ENCODE data around the gene P2RY4. TPM values are rescaled to one million over a fixed set of nuclear protein-coding genes. Genes with fewer than 3 reads are reported as not detected.

Gene P2RY4
- total RNA-seq (0.76 and 0.80 TPM in 2 replicates), polyA plus RNA-seq (0.14 and 0.34 TPM in 2 replicates), polyA minus RNA-seq (0.21 TPM in 1 of 2 replicates, not detected in the other)
- total RNA-seq (2013) = 0.02 TPM

- ATAC-seq (ENCODE audit: low read depth) = no peak
- TF ChIP-seq EZH2 (IDR thresholded peaks at IDR 0.05; ENCODE audit: borderline replicate concordance, insufficient read depth, low read depth, low read length, poor library complexity, severe bottlenecking) (no peak), CTCF (IDR thresholded peaks at IDR 0.05) (no peak)
- H3K79me2 ChIP-seq (ENCODE audit: control insufficient read depth, insufficient read depth, low read length) = no peaks in the 10 kb centered on the region
These were observed at the start of gene P2RY4 for GRCh38 chrX:70260104-70260503. Gene P2RY4 (minus strand): TSS chrX:70260204. CDS start chrX:70259624, 580 bp downstream.

GRCh38 chrX:70301716-70302115 lies 41.7 kb upstream of the P2RY4 start:
- Histone ChIP-seq H3K4me1 (ENCODE audit: control insufficient read depth in 2 of 2, insufficient read depth in 2 of 2, low read length in 2 of 2) (no peaks in the 10 kb centered on the region), H3K27ac (ENCODE audit: low read length in 2 of 2) (no peak overlapping the region), H4K20me1 (ENCODE audit: control insufficient read depth, insufficient read depth, low read length, poor library complexity, severe bottlenecking) (no peaks in the 10 kb centered on the region), H3K27me3 (replicated peaks in 1 of 4; ENCODE audit: control extremely low read depth in 1 of 4, control insufficient read depth in 3 of 4, insufficient read depth in 4 of 4, low read length in 3 of 4) (no peaks in the 10 kb centered on the region), H3K36me3 (replicated peaks in 1 of 2; ENCODE audit: control extremely low read depth in 1 of 2, control insufficient read depth in 1 of 2, extremely low read depth in 1 of 2, insufficient read depth in 2 of 2, low read length in 1 of 2) (no peaks in the 10 kb centered on the region), H3K9ac (ENCODE audit: low read length) (no peak overlapping the region), H2AFZ (ENCODE audit: insufficient read depth, low read depth, low read length, poor library complexity, severe bottlenecking) (peak overlapping the region; percentile 9), H3K79me2 (ENCODE audit: control insufficient read depth, insufficient read depth, low read length) (no peaks in the 10 kb centered on the region), H3K4me2 (replicated peaks; ENCODE audit: low read depth, low read length, poor library complexity, severe bottlenecking) (no peak overlapping the region), H3K4me3 (ENCODE audit: control extremely low read depth in 1 of 5, extremely low read depth in 1 of 5, insufficient read depth in 1 of 5, low read depth in 2 of 5, low read length in 4 of 5) (no peak overlapping the region), H3K9me3 (ENCODE audit: control extremely low read depth in 1 of 3, control insufficient read depth in 2 of 3, insufficient read depth in 1 of 3, low read length in 2 of 3) (no peaks in the 10 kb centered on the region)
- no peaks in the 10 kb centered on the region for H3K4me1 Mint-ChIP-seq
- no peaks in the 10 kb centered on the region for H3K27me3 Mint-ChIP-seq
- H3K4me3 Mint-ChIP-seq = no peak overlapping the region
- POLR2A ChIA-PET = no interaction called here
- no peaks in the 10 kb centered on the region for H3K9me3 Mint-ChIP-seq (ENCODE audit: insufficient read depth)
- CTCF ChIA-PET = no interaction called here
- ATAC-seq (ENCODE audit: low read depth) (no peak), DNase-seq (no peak)
- intact Hi-C loops (cut with micrococcal nuclease) = no loop called here
- WGBS (ENCODE audit: insufficient coverage) = no CpG with 5 or more reads among the region's 3 CpGs
- no peak for TF ChIP-seq EZH2 (IDR thresholded peaks at IDR 0.05; ENCODE audit: borderline replicate concordance, insufficient read depth, low read depth, low read length, poor library complexity, severe bottlenecking)
- H3K27ac Mint-ChIP-seq = no peak overlapping the region

More at GRCh38 chrX:70260104-70260503, at the start of gene P2RY4:
- Histone ChIP-seq H2AFZ (ENCODE audit: insufficient read depth, low read depth, low read length, poor library complexity, severe bottlenecking) (no peak within 1 kb of the TSS), H3K27me3 (replicated peaks in 1 of 4; ENCODE audit: control extremely low read depth in 1 of 4, control insufficient read depth in 3 of 4, insufficient read depth in 4 of 4, low read length in 3 of 4) (no peaks in the 10 kb centered on the region), H3K9ac (ENCODE audit: low read length) (no peak within 1 kb of the TSS), H3K27ac (ENCODE audit: low read length in 2 of 2) (no peak within 1 kb of the TSS), H3K4me3 (ENCODE audit: control extremely low read depth in 1 of 5, extremely low read depth in 1 of 5, insufficient read depth in 1 of 5, low read depth in 2 of 5, low read length in 4 of 5) (no peak within 1 kb of the TSS), H3K9me3 (ENCODE audit: control extremely low read depth in 1 of 3, control insufficient read depth in 2 of 3, insufficient read depth in 1 of 3, low read length in 2 of 3) (no peaks in the 10 kb centered on the region), H4K20me1 (ENCODE audit: control insufficient read depth, insufficient read depth, low read length, poor library complexity, severe bottlenecking) (no peaks in the 10 kb centered on the region), H3K36me3 (replicated peaks in 1 of 2; ENCODE audit: control extremely low read depth in 1 of 2, control insufficient read depth in 1 of 2, extremely low read depth in 1 of 2, insufficient read depth in 2 of 2, low read length in 1 of 2) (no peaks in the 10 kb centered on the region), H3K4me1 (ENCODE audit: control insufficient read depth in 2 of 2, insufficient read depth in 2 of 2, low read length in 2 of 2) (no peaks in the 10 kb centered on the region), H3K4me2 (replicated peaks; ENCODE audit: low read depth, low read length, poor library complexity, severe bottlenecking) (no peak within 1 kb of the TSS)
- Mint-ChIP-seq H3K4me1 (no peaks in the 10 kb centered on the region), H3K9me3 (ENCODE audit: insufficient read depth) (no peaks in the 10 kb centered on the region), H3K4me3 (no peak within 1 kb of the TSS), H3K27ac (no peak within 1 kb of the TSS), H3K27me3 (no peaks in the 10 kb centered on the region)
- no peak for DNase-seq
- ChIA-PET CTCF (no interaction called here), POLR2A (no interaction called here)
- intact Hi-C loops (cut with micrococcal nuclease) = no loop called here
- WGBS (ENCODE audit: insufficient coverage) = no CpG with 5 or more reads among the region's 4 CpGs
